ENCODE measurements around the gene PUS10. TPM values are rescaled to one million over a fixed set of nuclear protein-coding genes. Genes with fewer than 3 reads are reported as not detected.

PUS10 gene
- polyA plus RNA-seq, 1 donor (not counting 4 experiments of a cell fraction or from before 2014, with no cell fraction given): 4.8 TPM

DNA sequence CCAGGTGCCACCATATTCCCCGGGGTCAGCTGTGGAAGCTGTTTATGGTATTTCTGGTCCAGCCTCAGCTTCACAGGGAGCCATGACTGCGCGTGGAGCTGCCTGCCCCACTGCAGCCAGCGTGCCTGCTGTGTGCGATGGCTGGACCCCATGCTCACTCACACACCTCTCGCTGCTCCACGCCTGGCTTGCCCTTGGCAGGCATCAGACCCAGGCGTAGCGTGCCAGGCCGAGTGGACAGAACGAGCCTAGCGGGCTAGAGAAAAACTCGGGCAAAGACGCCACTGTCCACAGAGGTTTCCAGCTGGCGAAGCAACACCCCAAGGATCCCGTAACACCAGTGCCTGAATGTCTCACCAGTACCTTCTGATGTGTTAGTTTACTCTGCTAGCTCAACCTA is 43.4 kb downstream of the PUS10 start:
- H3K27me3 ChIP-seq (ENCODE audit: control insufficient read depth, extremely low read depth, insufficient read depth, low read length): no peaks in the 10 kb centered on the region
- peaks cover 6% of the 10 kb centered on the region for H3K4me1 ChIP-seq (ENCODE audit: control insufficient read depth, extremely low read depth, insufficient read depth, low read length)
- H3K4me2 ChIP-seq (ENCODE audit: control insufficient read depth, extremely low read depth, insufficient read depth, low read depth, low read length): no peak overlapping the region
- no peak for TF ChIP-seq EZH2 (IDR thresholded peaks at IDR 0.05; ENCODE audit: low read length)
- TF ChIP-seq CTCF (optimal IDR thresholded peaks at IDR 0.05 in 1 of 3, IDR thresholded peaks at IDR 0.05 in 1 of 3, conservative IDR thresholded peaks at IDR 0.05 in 1 of 3; ENCODE audit: extremely low read depth in 1 of 3, insufficient read depth in 2 of 3, low read length in 3 of 3): no peak
- no peak overlapping the region for H3K9ac ChIP-seq (ENCODE audit: control insufficient read depth, extremely low read depth, insufficient read depth, low read length)
- no peaks in the 10 kb centered on the region for H3K79me2 ChIP-seq (ENCODE audit: control insufficient read depth, insufficient read depth, low read length)
- no peaks in the 10 kb centered on the region for H4K20me1 ChIP-seq (ENCODE audit: control insufficient read depth, extremely low read depth, insufficient read depth, low read length)
- no peak overlapping the region for H2AFZ ChIP-seq (ENCODE audit: control insufficient read depth, low read length)
- FAIRE-seq (no peak), DNase-seq (ENCODE audit: low read depth, low spot score) (no peak)
- no peaks in the 10 kb centered on the region for H3K36me3 ChIP-seq (ENCODE audit: control insufficient read depth in 2 of 2, extremely low read depth in 1 of 2, insufficient read depth in 2 of 2, low read length in 2 of 2)
- H3K4me3 ChIP-seq (ENCODE audit: control insufficient read depth in 2 of 3, extremely low read depth in 1 of 3, insufficient read depth in 2 of 3, low read depth in 1 of 3, low read length in 3 of 3): no peak overlapping the region
- H3K9me3 ChIP-seq (ENCODE audit: control insufficient read depth, low read depth, low read length): no peaks in the 10 kb centered on the region
- H3K9me1 ChIP-seq (ENCODE audit: control insufficient read depth, extremely low read depth, insufficient read depth, low read length): no peaks in the 10 kb centered on the region
- dilution Hi-C loops (cut with MboI; ENCODE audit: extremely low pct_ligation_motif_present, low sequenced_read_pairs): no loop called here
- no peak overlapping the region for H3K27ac ChIP-seq (ENCODE audit: control insufficient read depth, insufficient read depth, low read length)

DNA sequence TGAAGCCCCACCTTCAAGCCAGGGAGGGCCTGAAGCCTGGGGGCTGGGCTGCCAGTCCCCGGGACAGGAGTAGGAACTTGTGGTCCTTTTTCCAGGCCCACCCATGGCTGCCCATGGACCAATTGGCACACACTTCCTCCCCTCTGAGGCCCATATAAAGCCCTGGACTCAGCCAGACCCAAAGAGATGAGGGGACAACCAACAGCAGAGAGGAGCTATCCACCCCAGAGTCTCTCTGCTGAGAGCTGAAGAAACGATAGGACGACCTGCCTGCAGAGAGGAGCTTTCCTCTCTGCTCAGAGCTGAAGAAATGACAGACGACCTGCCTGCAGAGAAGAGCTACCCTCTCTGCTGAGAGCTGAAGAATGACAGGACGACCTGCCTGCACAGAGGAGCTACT is 44.4 kb downstream of the PUS10 start:
- dilution Hi-C loops (cut with MboI; ENCODE audit: extremely low pct_ligation_motif_present, low sequenced_read_pairs): no loop called here
- Histone ChIP-seq H3K9ac (ENCODE audit: control insufficient read depth, extremely low read depth, insufficient read depth, low read length) (no peak overlapping the region), H3K4me3 (ENCODE audit: control insufficient read depth in 2 of 3, extremely low read depth in 1 of 3, insufficient read depth in 2 of 3, low read depth in 1 of 3, low read length in 3 of 3) (no peak overlapping the region), H3K27me3 (ENCODE audit: control insufficient read depth, extremely low read depth, insufficient read depth, low read length) (no peaks in the 10 kb centered on the region), H4K20me1 (ENCODE audit: control insufficient read depth, extremely low read depth, insufficient read depth, low read length) (no peaks in the 10 kb centered on the region), H3K9me3 (ENCODE audit: control insufficient read depth, low read depth, low read length) (no peaks in the 10 kb centered on the region), H3K9me1 (ENCODE audit: control insufficient read depth, extremely low read depth, insufficient read depth, low read length) (no peaks in the 10 kb centered on the region), H3K27ac (ENCODE audit: control insufficient read depth, insufficient read depth, low read length) (no peak overlapping the region), H3K36me3 (ENCODE audit: control insufficient read depth in 2 of 2, extremely low read depth in 1 of 2, insufficient read depth in 2 of 2, low read length in 2 of 2) (no peaks in the 10 kb centered on the region), H3K79me2 (ENCODE audit: control insufficient read depth, insufficient read depth, low read length) (no peaks in the 10 kb centered on the region), H2AFZ (ENCODE audit: control insufficient read depth, low read length) (no peak overlapping the region), H3K4me1 (ENCODE audit: control insufficient read depth, extremely low read depth, insufficient read depth, low read length) (peaks cover 6% of the 10 kb centered on the region), H3K4me2 (ENCODE audit: control insufficient read depth, extremely low read depth, insufficient read depth, low read depth, low read length) (no peak overlapping the region)
- TF ChIP-seq CTCF (optimal IDR thresholded peaks at IDR 0.05 in 1 of 3, IDR thresholded peaks at IDR 0.05 in 1 of 3, conservative IDR thresholded peaks at IDR 0.05 in 1 of 3; ENCODE audit: extremely low read depth in 1 of 3, insufficient read depth in 2 of 3, low read length in 3 of 3) (no peak), EZH2 (IDR thresholded peaks at IDR 0.05; ENCODE audit: low read length) (no peak)
- FAIRE-seq (no peak), DNase-seq (ENCODE audit: low read depth, low spot score) (no peak)

Measured in keratinocyte (primary cell).